DND-41 (cell line): ENCODE data around the gene NELFE.
"Not testable (repeated sequence)": the region's sequence is repeated elsewhere in the genome, so short reads cannot be mapped to it uniquely, and the experiment has no call there.

Experiments
- CTCF ChIP-seq: IDR thresholded peaks from 2 replicates; pipeline ENCODE4 v1.5.1; 2012; ENCODE audit warnings: borderline replicate concordance, low read length, moderate library complexity, mild to moderate bottlenecking; ENCODE audit not compliant: poor library complexity, severe bottlenecking; ENCODE audit errors: extremely low read depth
- EZH2 ChIP-seq: IDR thresholded peaks from 3 replicates; pipeline ENCODE4 v1.6.1; 2012; ENCODE audit warnings: borderline replicate concordance, low read depth, mild to moderate bottlenecking, moderate library complexity, low read length, inconsistent platforms; ENCODE audit not compliant: severe bottlenecking

GRCh38 chr6:31994421-31994820 lies 35.6 kb upstream of the NELFE start:
- TF ChIP-seq CTCF, EZH2: not testable (repeated sequence)
